Keratinocyte (primary cell): ENCODE results near the gene TLE6. TPM values are rescaled to one million over a fixed set of nuclear protein-coding genes. Genes with fewer than 3 reads are reported as not detected.

Experiments
- DNase-seq: peaks from one replicate; pipeline ENCODE4 v3.0.0-alpha.2; 2011; ENCODE audit warnings: low read depth, missing footprints, low spot score
- FAIRE-seq: peaks from 2 replicates; lab custom pipeline; 2011; peaks lifted over from hg19 to GRCh38; lab: Jason Lieb, UNC
- H2AFZ ChIP-seq: 2 replicates; pipeline ENCODE4 v1.6.0; 2012; ENCODE audit warnings: low read length, control low read depth, inconsistent platforms; ENCODE audit not compliant: control insufficient read depth
- H3K27ac ChIP-seq: 2 replicates; pipeline ENCODE4 v1.5.1; 2011; ENCODE audit warnings: low read length; ENCODE audit not compliant: control insufficient read depth, insufficient read depth
- H3K27me3 ChIP-seq: 3 replicates; pipeline ENCODE4 v1.6.0; 2011; ENCODE audit warnings: low read length; ENCODE audit not compliant: control insufficient read depth, insufficient read depth; ENCODE audit errors: extremely low read depth
- H3K36me3 ChIP-seq, 2 experiments: 2 replicates in 1 of 2; 3 replicates in 1 of 2; pipeline ENCODE4 v1.5.1; 2011; ENCODE audit warnings: low read length in 2 of 2, mild to moderate bottlenecking in 1 of 2; ENCODE audit not compliant: control insufficient read depth in 2 of 2, insufficient read depth in 2 of 2; ENCODE audit errors: extremely low read depth in 1 of 2
- H3K4me1 ChIP-seq: 3 replicates; pipeline ENCODE4 v1.5.1; 2011; ENCODE audit warnings: low read length; ENCODE audit not compliant: control insufficient read depth, insufficient read depth; ENCODE audit errors: extremely low read depth
- H3K4me2 ChIP-seq: 3 replicates; pipeline ENCODE4 v1.6.0; 2011; ENCODE audit warnings: low read depth, low read length; ENCODE audit not compliant: control insufficient read depth, insufficient read depth; ENCODE audit errors: extremely low read depth
- H3K4me3 ChIP-seq, 3 experiments: fragments of 200-600 bp in 1 of 3; sonication (generic) in 1 of 3; 2 replicates in 2 of 3; 3 replicates in 1 of 3; pipeline ENCODE4 v1.5.1; 2011 to 2016; ENCODE audit warnings: low read length in 3 of 3, mild to moderate bottlenecking in 3 of 3, control low read depth in 2 of 3, inconsistent platforms in 1 of 3, low read depth in 1 of 3, mixed read lengths in 1 of 3, mixed run types in 1 of 3, moderate library complexity in 1 of 3; ENCODE audit not compliant: control insufficient read depth in 2 of 3, insufficient read depth in 2 of 3; ENCODE audit errors: extremely low read depth in 1 of 3
- H3K79me2 ChIP-seq: 2 replicates; pipeline ENCODE4 v1.6.0; 2012; ENCODE audit warnings: low read length; ENCODE audit not compliant: control insufficient read depth, insufficient read depth
- H3K9ac ChIP-seq: 3 replicates; pipeline ENCODE4 v1.6.0; 2011; ENCODE audit warnings: low read length; ENCODE audit not compliant: control insufficient read depth, insufficient read depth; ENCODE audit errors: extremely low read depth
- H3K9me1 ChIP-seq: 3 replicates; pipeline ENCODE4 v1.6.0; 2011; ENCODE audit warnings: low read length; ENCODE audit not compliant: control insufficient read depth, insufficient read depth; ENCODE audit errors: extremely low read depth
- H3K9me3 ChIP-seq: 2 replicates; pipeline ENCODE4 v1.5.1; 2012; ENCODE audit warnings: low read depth, low read length; ENCODE audit not compliant: control insufficient read depth
- H4K20me1 ChIP-seq: 3 replicates; pipeline ENCODE4 v1.6.0; 2011; ENCODE audit warnings: low read length; ENCODE audit not compliant: control insufficient read depth, insufficient read depth; ENCODE audit errors: extremely low read depth
- CTCF ChIP-seq, 3 experiments: IDR thresholded peaks in 1 of 3; conservative IDR thresholded peaks in 1 of 3; optimal IDR thresholded peaks in 1 of 3; 2 replicates in 2 of 3; 3 replicates in 1 of 3; pipeline versions ENCODE3 to v1.5.1; 2011; ENCODE audit warnings: low read length in 3 of 3, mild to moderate bottlenecking in 3 of 3, moderate library complexity in 2 of 3, control low read depth in 1 of 3, inconsistent platforms in 1 of 3; ENCODE audit not compliant: insufficient read depth in 2 of 3; ENCODE audit errors: extremely low read depth in 1 of 3
- EZH2 ChIP-seq: IDR thresholded peaks from one replicate; pipeline ENCODE4 v1.6.1; 2012; ENCODE audit warnings: inconsistent platforms, mild to moderate bottlenecking, low read length, moderate library complexity
- dilution Hi-C: fragments of 300-500 bp; cut with MboI; formaldehyde crosslinking; loops from one replicate; pipeline ENCODE4 v1.7.0; 2020; ENCODE audit warnings: low sequenced_read_pairs; ENCODE audit not compliant: extremely low pct_ligation_motif_present
- polyA plus RNA-seq, 5 experiments: library from polyadenylated mRNA; depleted of rRNA in 3 of 5; stranded (reverse) in 3 of 5; stranded (forward) in 1 of 5; unstranded in 1 of 5; fragments of >200 nt; gene quantifications; 1 replicate in 1 of 5; 2 replicates in 3 of 5; 3 replicates in 1 of 5; pipeline versions ENCODE4 v1.2.1 to v1.2.3, GENCODE V29; 2011 to 2012; ENCODE audit warnings: missing spikeins in 2 of 5, low read depth in 1 of 5, low replicate concordance in 1 of 5

Gene TLE6
- polyA plus RNA-seq, 1 donor (not counting 4 experiments of a cell fraction or from before 2014, with no cell fraction given), result 1.2 TPM

GRCh38 chr19:2944775-2945574, 32.4 kb upstream of the TLE6 start, which contains the start of gene ZNF77:
TSS of gene ZNF77 (minus strand) at chr19:2944971. CDS start at chr19:2944840, 131 bp downstream.
- dilution Hi-C loops, result no loop called here
- H4K20me1 ChIP-seq, result no peaks in the 10 kb centered on the region
- peak within 1 kb of the TSS; percentile 92 for H3K4me2 ChIP-seq
- no peaks in the 10 kb centered on the region for H3K9me1 ChIP-seq
- peak within 1 kb of the TSS; percentile 60 to 88 (median 77) for H3K4me3 ChIP-seq
- H3K79me2 ChIP-seq, result peaks cover 25% of the 10 kb centered on the region
- peaks cover 0 to 2% of the 10 kb centered on the region in 2 experiments for H3K36me3 ChIP-seq
- no peaks in the 10 kb centered on the region for H3K27me3 ChIP-seq
- H3K9me3 ChIP-seq, result no peaks in the 10 kb centered on the region
- H3K27ac ChIP-seq, result peak within 1 kb of the TSS; percentile 55
- DNase-seq, result peak; percentile 98
- peaks cover 8% of the 10 kb centered on the region for H3K4me1 ChIP-seq
- FAIRE-seq, result peak; percentile 96
- H3K9ac ChIP-seq, result peak within 1 kb of the TSS; percentile 85
- peak within 1 kb of the TSS; percentile 78 for H2AFZ ChIP-seq
- no peak for TF ChIP-seq EZH2
- peak in 1 of 3 experiments; percentile 3 for TF ChIP-seq CTCF (optimal IDR thresholded peaks at IDR 0.05 in 1 of 3, IDR thresholded peaks at IDR 0.05 in 1 of 3, conservative IDR thresholded peaks at IDR 0.05 in 1 of 3; ENCODE audit: extremely low read depth in 1 of 3, insufficient read depth in 2 of 3, low read length in 3 of 3)

GRCh38 chr19:2945575-2946184, 31.7 kb upstream of the TLE6 start:
- H3K9me1 ChIP-seq, result no peaks in the 10 kb centered on the region
- peak overlapping the region; percentile 69 for H3K4me2 ChIP-seq
- H2AFZ ChIP-seq, result peak overlapping the region; percentile 78
- peak overlapping the region; percentile 60 to 88 (median 77) for H3K4me3 ChIP-seq
- H3K4me1 ChIP-seq, result peaks cover 8% of the 10 kb centered on the region
- H3K27me3 ChIP-seq, result no peaks in the 10 kb centered on the region
- dilution Hi-C loops, result no loop called here
- H3K36me3 ChIP-seq, result peaks cover 0 to 2% of the 10 kb centered on the region in 2 experiments
- DNase-seq, result no peak
- TF ChIP-seq EZH2 (no peak), CTCF (optimal IDR thresholded peaks at IDR 0.05 in 1 of 3, IDR thresholded peaks at IDR 0.05 in 1 of 3, conservative IDR thresholded peaks at IDR 0.05 in 1 of 3; ENCODE audit: extremely low read depth in 1 of 3, insufficient read depth in 2 of 3, low read length in 3 of 3) (no peak)
- no peaks in the 10 kb centered on the region for H3K9me3 ChIP-seq
- H3K27ac ChIP-seq, result peak overlapping the region; percentile 55
- no peak for FAIRE-seq
- no peaks in the 10 kb centered on the region for H4K20me1 ChIP-seq
- peaks cover 29% of the 10 kb centered on the region for H3K79me2 ChIP-seq
- peak overlapping the region; percentile 85 for H3K9ac ChIP-seq
